ENCODE data around the gene AMN.

DNA sequence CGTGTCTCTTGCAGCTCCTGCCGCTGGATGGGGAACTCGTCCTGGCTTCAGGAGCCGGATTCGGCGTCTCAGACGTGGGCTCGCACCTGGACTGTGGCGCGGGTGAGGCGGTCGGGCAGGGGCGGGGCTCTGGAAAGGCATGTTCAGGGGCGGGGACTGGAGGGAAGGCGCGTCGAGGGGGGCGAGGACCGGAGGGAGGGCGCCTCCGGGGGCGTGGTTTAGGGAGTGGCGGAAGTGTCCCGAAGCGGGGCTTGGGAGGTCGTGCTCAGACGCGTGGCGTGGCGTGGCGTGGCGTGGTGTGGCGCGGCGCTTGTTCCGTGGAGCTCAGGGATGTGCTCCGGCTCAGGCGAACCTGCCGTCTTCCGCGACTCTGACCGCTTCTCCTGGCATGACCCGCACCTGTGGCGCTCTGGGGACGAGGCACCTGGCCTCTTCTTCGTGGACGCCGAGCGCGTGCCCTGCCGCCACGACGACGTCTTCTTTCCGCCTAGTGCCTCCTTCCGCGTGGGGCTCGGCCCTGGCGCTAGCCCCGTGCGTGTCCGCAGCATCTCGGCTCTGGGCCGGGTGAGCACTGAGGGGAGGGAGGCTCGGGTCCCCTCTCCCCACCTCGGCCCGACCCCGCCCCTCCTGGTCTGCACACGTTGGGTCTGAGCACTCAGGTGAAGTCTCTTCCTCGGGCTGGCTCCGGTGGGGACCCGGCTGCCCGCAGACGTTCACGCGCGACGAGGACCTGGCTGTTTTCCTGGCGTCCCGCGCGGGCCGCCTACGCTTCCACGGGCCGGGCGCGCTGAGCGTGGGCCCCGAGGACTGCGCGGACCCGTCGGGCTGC lies 6.2 kb downstream of the AMN start:
- TF ChIP-seq, protein P1, sequence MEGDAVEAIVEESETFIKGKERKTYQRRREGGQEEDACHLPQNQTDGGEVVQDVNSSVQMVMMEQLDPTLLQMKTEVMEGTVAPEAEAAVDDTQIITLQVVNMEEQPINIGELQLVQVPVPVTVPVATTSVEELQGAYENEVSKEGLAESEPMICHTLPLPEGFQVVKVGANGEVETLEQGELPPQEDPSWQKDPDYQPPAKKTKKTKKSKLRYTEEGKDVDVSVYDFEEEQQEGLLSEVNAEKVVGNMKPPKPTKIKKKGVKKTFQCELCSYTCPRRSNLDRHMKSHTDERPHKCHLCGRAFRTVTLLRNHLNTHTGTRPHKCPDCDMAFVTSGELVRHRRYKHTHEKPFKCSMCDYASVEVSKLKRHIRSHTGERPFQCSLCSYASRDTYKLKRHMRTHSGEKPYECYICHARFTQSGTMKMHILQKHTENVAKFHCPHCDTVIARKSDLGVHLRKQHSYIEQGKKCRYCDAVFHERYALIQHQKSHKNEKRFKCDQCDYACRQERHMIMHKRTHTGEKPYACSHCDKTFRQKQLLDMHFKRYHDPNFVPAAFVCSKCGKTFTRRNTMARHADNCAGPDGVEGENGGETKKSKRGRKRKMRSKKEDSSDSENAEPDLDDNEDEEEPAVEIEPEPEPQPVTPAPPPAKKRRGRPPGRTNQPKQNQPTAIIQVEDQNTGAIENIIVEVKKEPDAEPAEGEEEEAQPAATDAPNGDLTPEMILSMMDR (IDR thresholded peaks at IDR 0.05), result peak in 1 of 6 experiments; percentile 5
- TF ChIP-seq POLR2AphosphoS5 (IDR thresholded peaks at IDR 0.05) (peak; percentile 30 to 61), POLR2A (IDR thresholded peaks at IDR 0.05) (peak in 1 of 4 donors; percentile 81)
